Measurements from ENCODE around the gene BRIP1. TPM values are rescaled to one million over a fixed set of nuclear protein-coding genes. Genes with fewer than 3 reads are reported as not detected.

The BRIP1 gene
- total RNA-seq, 1 experiment from 2014 or later, result 20.2 TPM

DNA sequence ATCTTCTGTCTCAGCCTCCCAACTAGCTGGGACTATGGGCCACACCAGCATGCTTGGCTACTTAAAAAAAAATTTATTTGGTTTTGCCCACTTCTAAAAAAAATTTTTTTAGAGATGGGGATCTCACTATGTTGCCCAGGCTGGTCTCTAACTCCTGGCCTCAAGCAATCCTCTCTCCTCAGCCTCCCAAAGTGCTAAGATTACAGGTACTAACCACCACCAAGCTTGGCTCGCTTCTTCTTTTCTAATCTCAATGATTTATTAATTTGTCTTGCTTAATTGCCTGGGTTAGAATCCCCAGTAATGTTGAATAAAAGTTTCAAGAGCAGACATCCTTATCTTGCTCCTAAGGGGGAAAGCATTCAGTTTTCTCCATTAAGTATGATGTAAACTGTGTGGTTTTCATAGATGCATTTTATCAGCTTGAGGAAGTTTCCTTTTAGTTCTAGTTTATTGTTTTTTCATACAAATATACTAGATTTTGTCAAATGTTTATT lies 206.6 kb downstream of the BRIP1 start:
- Histone ChIP-seq H3K4me1 (ENCODE audit: insufficient read depth, low read length) (no peaks in the 10 kb centered on the region), H2BK20ac (ENCODE audit: low read depth, low read length, poor library complexity, severe bottlenecking) (no peak overlapping the region), H3T11ph (ENCODE audit: low read length) (no peak overlapping the region), H4K8ac (replicated peaks; ENCODE audit: insufficient read length, low read depth, low read length) (no peak overlapping the region), H3K56ac (ENCODE audit: insufficient read length, low read depth, low read length) (no peak overlapping the region), H4K91ac (ENCODE audit: insufficient read length, low read depth, low read length) (no peak overlapping the region), H3K14ac (ENCODE audit: insufficient read depth, low read length) (no peak overlapping the region), H3K9ac (ENCODE audit: extremely low read depth, insufficient read length, low read length) (no peak overlapping the region), H3K79me2 (ENCODE audit: insufficient read depth, low read length) (no peaks in the 10 kb centered on the region), H2BK12ac (ENCODE audit: insufficient read length, low read depth, low read length) (no peak overlapping the region), H3K27ac (ENCODE audit: insufficient read length, low read depth, low read length) (no peak overlapping the region), H3K27me3 (ENCODE audit: insufficient read depth, low read length) (no peaks in the 10 kb centered on the region), H3K79me1 (ENCODE audit: insufficient read depth, low read depth, low read length, poor library complexity, severe bottlenecking) (no peaks in the 10 kb centered on the region), H2BK120ac (ENCODE audit: low read depth, low read length, poor library complexity, severe bottlenecking) (no peak overlapping the region), H3K23ac (ENCODE audit: insufficient read length, low read depth, low read length) (no peak overlapping the region), H3K4ac (ENCODE audit: low read depth, low read length) (no peak overlapping the region), H4K20me1 (ENCODE audit: control insufficient read depth, insufficient read depth, insufficient read length) (no peaks in the 10 kb centered on the region), H2AFZ (ENCODE audit: low read length) (no peak overlapping the region), H3K9me3 (ENCODE audit: control insufficient read depth, low read depth, low read length) (no peaks in the 10 kb centered on the region), H2AK5ac (ENCODE audit: insufficient read length, low read length) (no peak overlapping the region), H2BK15ac (ENCODE audit: low read depth, low read length) (no peak overlapping the region), H3K4me2 (ENCODE audit: insufficient read depth, insufficient read length, low read length) (no peak overlapping the region), H3K23me2 (ENCODE audit: insufficient read length, low read depth, low read length, poor library complexity, severe bottlenecking) (no peaks in the 10 kb centered on the region), H4K5ac (ENCODE audit: insufficient read length, low read depth, low read length) (no peak overlapping the region), H2BK5ac (ENCODE audit: insufficient read length, low read length) (no peak overlapping the region), H3K18ac (ENCODE audit: insufficient read length, low read depth, low read length) (no peak overlapping the region)
- H3K27ac Mint-ChIP-seq, result no peak overlapping the region
- H3K9me3 Mint-ChIP-seq, result no peaks in the 10 kb centered on the region
- H3K36me3 Mint-ChIP-seq (ENCODE audit: insufficient read depth in 1 of 3, low read depth in 3 of 3), result peaks cover 0 to under 1% (median 0%) of the 10 kb centered on the region in 3 experiments; a peak in 2 of 7 replicates
- no peak for DNase-seq
- H3K4me1 Mint-ChIP-seq, result no peaks in the 10 kb centered on the region
- no peak overlapping the region for H3K4me3 Mint-ChIP-seq
- no peaks in the 10 kb centered on the region for H3K27me3 Mint-ChIP-seq (ENCODE audit: low read depth)
- no CpG with 5 or more reads among the region's 1 CpG for WGBS (ENCODE audit: extremely low coverage, insufficient read length, low lambda C conversion rate)
- TF ChIP-seq, protein P1, sequence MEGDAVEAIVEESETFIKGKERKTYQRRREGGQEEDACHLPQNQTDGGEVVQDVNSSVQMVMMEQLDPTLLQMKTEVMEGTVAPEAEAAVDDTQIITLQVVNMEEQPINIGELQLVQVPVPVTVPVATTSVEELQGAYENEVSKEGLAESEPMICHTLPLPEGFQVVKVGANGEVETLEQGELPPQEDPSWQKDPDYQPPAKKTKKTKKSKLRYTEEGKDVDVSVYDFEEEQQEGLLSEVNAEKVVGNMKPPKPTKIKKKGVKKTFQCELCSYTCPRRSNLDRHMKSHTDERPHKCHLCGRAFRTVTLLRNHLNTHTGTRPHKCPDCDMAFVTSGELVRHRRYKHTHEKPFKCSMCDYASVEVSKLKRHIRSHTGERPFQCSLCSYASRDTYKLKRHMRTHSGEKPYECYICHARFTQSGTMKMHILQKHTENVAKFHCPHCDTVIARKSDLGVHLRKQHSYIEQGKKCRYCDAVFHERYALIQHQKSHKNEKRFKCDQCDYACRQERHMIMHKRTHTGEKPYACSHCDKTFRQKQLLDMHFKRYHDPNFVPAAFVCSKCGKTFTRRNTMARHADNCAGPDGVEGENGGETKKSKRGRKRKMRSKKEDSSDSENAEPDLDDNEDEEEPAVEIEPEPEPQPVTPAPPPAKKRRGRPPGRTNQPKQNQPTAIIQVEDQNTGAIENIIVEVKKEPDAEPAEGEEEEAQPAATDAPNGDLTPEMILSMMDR (conservative IDR thresholded peaks at IDR 0.05), result no peak
